ENCODE data around the gene CCR5. TPM values are rescaled to one million over a fixed set of nuclear protein-coding genes. Genes with fewer than 3 reads are reported as not detected.

Gene CCR5
- total and polyA plus RNA-seq, 9 of the 15 experiments (the other 6 are each of a cell fraction or from before 2014, with no cell fraction given) = not detected

GRCh38 chr3:46411271-46411670 is 40.5 kb downstream of the CCR5 start (continued):
- TF ChIP-seq GABPA (tag; conservative IDR thresholded peaks at IDR 0.05; ENCODE audit: low read depth) = no peak
- TF ChIP-seq MTF1 (CRISPR knock-in tag; IDR thresholded peaks at IDR 0.05; ENCODE audit: borderline replicate concordance) = no peak
- peak in 2 of 3 experiments; percentile 12 to 21; a peak in 1 of 6 replicates for TF ChIP-seq CTCF (IDR thresholded peaks at IDR 0.05 in 2 of 3, conservative IDR thresholded peaks at IDR 0.05 in 1 of 3; ENCODE audit: insufficient read depth in 2 of 3, low read depth in 1 of 3, low read length in 3 of 3)
- TF ChIP-seq UBTF (IDR thresholded peaks at IDR 0.05; ENCODE audit: borderline replicate concordance in 1 of 2, low read depth in 2 of 2, low read length in 2 of 2) = no peak
- TF ChIP-seq TEAD2 (tag; IDR thresholded peaks at IDR 0.05) = peak; percentile 59; the same call in 1 of the 2 replicates
- 0 out of 4 replicates have a peak, but pooled peaks of 1 of the 2 experiments have one; percentile 63 for TF ChIP-seq TEAD1 (CRISPR knock-in tag; IDR thresholded peaks at IDR 0.05)
- no peak for TF ChIP-seq SNRNP70 (optimal IDR thresholded peaks at IDR 0.05; ENCODE audit: low read depth, low read length)
- TF ChIP-seq GTF2B (IDR thresholded peaks at IDR 0.05; ENCODE audit: extremely low read depth, insufficient read length) = no peak
- TF ChIP-seq TEAD4 (IDR thresholded peaks at IDR 0.05; ENCODE audit: low read length) = peak; percentile 40; the same call in 1 of the 2 replicates
- no peak for TF ChIP-seq TEAD4 (CRISPR knock-in tag; IDR thresholded peaks at IDR 0.05; ENCODE audit: borderline replicate concordance)
- no peak for TF ChIP-seq CHD7 (IDR thresholded peaks at IDR 0.05; ENCODE audit: low read depth, low read length)

Measured in K562 (cell line).